H9 (cell line): ENCODE results near the gene TMX1. TPM values are rescaled to one million over a fixed set of nuclear protein-coding genes. Genes with fewer than 3 reads are reported as not detected.

ENCODE experiments used
- DNase-seq: peaks from one replicate; pipeline ENCODE4 v3.0.0-alpha.2; 2017
- H2AFZ ChIP-seq: one replicate; pipeline ENCODE4 v1.6.1; 2013; ENCODE audit warnings: mild to moderate bottlenecking, low read length, control low read depth, moderate library complexity
- H2AK5ac ChIP-seq: 2 replicates; pipeline ENCODE4 v1.6.1; 2013; ENCODE audit warnings: low read length, control low read depth, mixed read lengths; ENCODE audit not compliant: insufficient read length
- H2BK120ac ChIP-seq: one replicate; pipeline ENCODE4 v1.6.1; 2013; ENCODE audit warnings: low read depth, mild to moderate bottlenecking, low read length, control low read depth, inconsistent platforms; ENCODE audit not compliant: poor library complexity, severe bottlenecking
- H2BK12ac ChIP-seq: 2 replicates; pipeline ENCODE4 v1.6.1; 2013; ENCODE audit warnings: low read length, control low read depth, mixed read lengths, low read depth; ENCODE audit not compliant: insufficient read length
- H2BK15ac ChIP-seq: 2 replicates; pipeline ENCODE4 v1.6.1; 2013; ENCODE audit warnings: low read depth, low read length, control low read depth
- H2BK20ac ChIP-seq: one replicate; pipeline ENCODE4 v1.6.1; 2013; ENCODE audit warnings: low read depth, mild to moderate bottlenecking, low read length, control low read depth, inconsistent platforms; ENCODE audit not compliant: poor library complexity, severe bottlenecking
- H2BK5ac ChIP-seq: 2 replicates; pipeline ENCODE4 v1.6.1; 2013; ENCODE audit warnings: low read length, control low read depth, mixed read lengths; ENCODE audit not compliant: insufficient read length
- H3K14ac ChIP-seq: 2 replicates; pipeline ENCODE4 v1.6.1; 2013; ENCODE audit warnings: low read length, control low read depth; ENCODE audit not compliant: insufficient read depth
- H3K18ac ChIP-seq: 2 replicates; pipeline ENCODE4 v1.6.1; 2013; ENCODE audit warnings: low read depth, mild to moderate bottlenecking, mixed read lengths, low read length, control low read depth; ENCODE audit not compliant: insufficient read length
- H3K23ac ChIP-seq: 2 replicates; pipeline ENCODE4 v1.6.1; 2013; ENCODE audit warnings: low read length, control low read depth, mixed read lengths, low read depth; ENCODE audit not compliant: insufficient read length
- H3K23me2 ChIP-seq: 2 replicates; pipeline ENCODE4 v1.6.1; 2013; ENCODE audit warnings: low read depth, mild to moderate bottlenecking, mixed read lengths, low read length, control low read depth; ENCODE audit not compliant: insufficient read length, poor library complexity, severe bottlenecking
- H3K27ac ChIP-seq: 2 replicates; pipeline ENCODE4 v1.5.1; 2013; ENCODE audit warnings: low read length, control low read depth, mixed read lengths, low read depth; ENCODE audit not compliant: insufficient read length
- H3K27me3 ChIP-seq: 2 replicates; pipeline ENCODE4 v1.6.1; 2013; ENCODE audit warnings: low read length, control low read depth, inconsistent platforms; ENCODE audit not compliant: insufficient read depth
- H3K4ac ChIP-seq: 2 replicates; pipeline ENCODE4 v1.6.1; 2013; ENCODE audit warnings: low read depth, mild to moderate bottlenecking, control low read depth, inconsistent platforms, low read length, moderate library complexity
- H3K4me1 ChIP-seq: 2 replicates; pipeline ENCODE4 v1.6.1; 2013; ENCODE audit warnings: low read length, control low read depth, inconsistent platforms; ENCODE audit not compliant: insufficient read depth
- H3K4me2 ChIP-seq: 2 replicates; pipeline ENCODE4 v1.6.1; 2013; ENCODE audit warnings: low read length, control low read depth, mixed read lengths; ENCODE audit not compliant: insufficient read length, insufficient read depth
- H3K56ac ChIP-seq: 2 replicates; pipeline ENCODE4 v1.6.1; 2013; ENCODE audit warnings: low read depth, mild to moderate bottlenecking, mixed read lengths, low read length, control low read depth; ENCODE audit not compliant: insufficient read length
- H3K79me1 ChIP-seq: 2 replicates; pipeline ENCODE4 v1.6.1; 2013; ENCODE audit warnings: low read depth, mild to moderate bottlenecking, moderate library complexity, low read length, control low read depth, inconsistent platforms; ENCODE audit not compliant: insufficient read depth, poor library complexity, severe bottlenecking
- H3K79me2 ChIP-seq: 2 replicates; pipeline ENCODE4 v1.6.1; 2013; ENCODE audit warnings: low read length, control low read depth, inconsistent platforms; ENCODE audit not compliant: insufficient read depth
- H3K9ac ChIP-seq: 2 replicates; pipeline ENCODE4 v1.6.1; 2013; ENCODE audit warnings: low read length, control low read depth, mixed read lengths; ENCODE audit not compliant: insufficient read length; ENCODE audit errors: extremely low read depth
- H3K9me3 ChIP-seq: one replicate; pipeline ENCODE4 v1.6.1; 2013; ENCODE audit warnings: low read depth, low read length, inconsistent platforms; ENCODE audit not compliant: control insufficient read depth
- H3T11ph ChIP-seq: one replicate; pipeline ENCODE4 v1.6.1; 2013; ENCODE audit warnings: mild to moderate bottlenecking, low read length, control low read depth, inconsistent platforms
- H4K20me1 ChIP-seq: one replicate; pipeline ENCODE4 v1.6.1; 2013; ENCODE audit not compliant: control insufficient read depth, insufficient read length, insufficient read depth
- H4K5ac ChIP-seq: 2 replicates; pipeline ENCODE4 v1.6.1; 2013; ENCODE audit warnings: low read depth, mild to moderate bottlenecking, mixed read lengths, low read length, control low read depth; ENCODE audit not compliant: insufficient read length
- H4K8ac ChIP-seq: replicated peaks from 2 replicates; pipeline ENCODE4 v1.6.1; 2013; ENCODE audit warnings: low read length, control low read depth, mixed read lengths, low read depth; ENCODE audit not compliant: insufficient read length
- H4K91ac ChIP-seq: 2 replicates; pipeline ENCODE4 v1.6.1; 2013; ENCODE audit warnings: low read depth, mild to moderate bottlenecking, moderate library complexity, mixed read lengths, low read length, control low read depth; ENCODE audit not compliant: insufficient read length
- H3K27ac Mint-ChIP-seq, 3 experiments: 2 replicates in 2 of 3; 3 replicates in 1 of 3; pipeline ENCODE4 v1.8.0; 2020 to 2021; ENCODE audit warnings: mixed read lengths in 3 of 3, mild to moderate bottlenecking in 1 of 3, moderate library complexity in 1 of 3
- H3K27me3 Mint-ChIP-seq: 2 replicates; pipeline ENCODE4 v1.8.0; 2021; ENCODE audit warnings: low read depth, mild to moderate bottlenecking, moderate library complexity, mixed read lengths
- H3K36me3 Mint-ChIP-seq, 3 experiments: 2 replicates in 2 of 3; 3 replicates in 1 of 3; pipeline ENCODE4 v1.8.0; 2020 to 2021; ENCODE audit warnings: low read depth in 3 of 3, mixed read lengths in 3 of 3; ENCODE audit not compliant: insufficient read depth in 1 of 3
- H3K4me1 Mint-ChIP-seq, 2 experiments: 2 replicates each; pipeline ENCODE4 v1.8.0; 2020; ENCODE audit warnings: mixed read lengths in 2 of 2
- H3K4me3 Mint-ChIP-seq, 2 experiments: 2 replicates in 1 of 2; 3 replicates in 1 of 2; pipeline ENCODE4 v1.8.0; 2020 to 2021; ENCODE audit warnings: mild to moderate bottlenecking in 2 of 2, mixed read lengths in 2 of 2, moderate library complexity in 1 of 2
- H3K9me3 Mint-ChIP-seq, 2 experiments: 2 replicates in 1 of 2; 3 replicates in 1 of 2; pipeline ENCODE4 v1.8.0; 2020; ENCODE audit warnings: mild to moderate bottlenecking in 2 of 2, mixed read lengths in 2 of 2, moderate library complexity in 1 of 2
- WGBS: extraction: QIAGEN DNeasy Blood & Tissue Kit; methylation state at CpG from one replicate; pipeline ENCODE4 v1.1.7; 2013; ENCODE audit warnings: missing lambda C conversion rate, low lambda C conversion rate, mixed read lengths; ENCODE audit not compliant: insufficient read length; ENCODE audit errors: extremely low coverage; 5-methylcytosine and 5-hydroxymethylcytosine counted together
- total RNA-seq: library from RNA; stranded (reverse); gene quantifications from 2 replicates; pipeline ENCODE4 v1.2.1, GENCODE V29; 2021
- TF ChIP-seq, protein P1 (sequence below): fragments of 200-600 bp; sonication (generic); conservative IDR thresholded peaks from 3 replicates; pipeline ENCODE4 v1.8.0; 2021; ENCODE audit warnings: antibody characterized with exemption, mild to moderate bottlenecking

The TMX1 gene
- total RNA-seq, 1 experiment from 2014 or later, result 83.5 TPM

DNA sequence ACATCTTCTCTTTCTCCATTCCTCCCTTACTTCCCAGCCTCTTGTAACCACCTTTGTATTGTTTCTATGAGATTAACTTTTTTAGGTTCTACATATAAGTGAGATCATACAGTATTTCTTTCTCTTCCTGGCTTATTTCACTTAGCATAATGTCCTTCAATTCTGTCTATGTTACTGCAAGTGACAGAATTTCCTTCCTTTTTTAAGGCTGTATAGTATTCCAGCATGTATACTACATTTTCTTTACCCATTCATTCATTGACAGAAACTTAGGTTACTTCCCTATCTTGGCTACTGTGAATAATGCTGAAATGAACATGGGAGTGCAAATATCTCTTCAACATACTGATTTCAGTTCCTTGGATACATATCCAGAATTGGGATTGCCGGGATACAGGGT lies 18.2 kb downstream of the TMX1 start:
- DNase-seq, result no peak
- TF ChIP-seq, protein P1, sequence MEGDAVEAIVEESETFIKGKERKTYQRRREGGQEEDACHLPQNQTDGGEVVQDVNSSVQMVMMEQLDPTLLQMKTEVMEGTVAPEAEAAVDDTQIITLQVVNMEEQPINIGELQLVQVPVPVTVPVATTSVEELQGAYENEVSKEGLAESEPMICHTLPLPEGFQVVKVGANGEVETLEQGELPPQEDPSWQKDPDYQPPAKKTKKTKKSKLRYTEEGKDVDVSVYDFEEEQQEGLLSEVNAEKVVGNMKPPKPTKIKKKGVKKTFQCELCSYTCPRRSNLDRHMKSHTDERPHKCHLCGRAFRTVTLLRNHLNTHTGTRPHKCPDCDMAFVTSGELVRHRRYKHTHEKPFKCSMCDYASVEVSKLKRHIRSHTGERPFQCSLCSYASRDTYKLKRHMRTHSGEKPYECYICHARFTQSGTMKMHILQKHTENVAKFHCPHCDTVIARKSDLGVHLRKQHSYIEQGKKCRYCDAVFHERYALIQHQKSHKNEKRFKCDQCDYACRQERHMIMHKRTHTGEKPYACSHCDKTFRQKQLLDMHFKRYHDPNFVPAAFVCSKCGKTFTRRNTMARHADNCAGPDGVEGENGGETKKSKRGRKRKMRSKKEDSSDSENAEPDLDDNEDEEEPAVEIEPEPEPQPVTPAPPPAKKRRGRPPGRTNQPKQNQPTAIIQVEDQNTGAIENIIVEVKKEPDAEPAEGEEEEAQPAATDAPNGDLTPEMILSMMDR, result no peak
- H3K23me2 ChIP-seq, result no peaks in the 10 kb centered on the region
- no peak overlapping the region for H2BK5ac ChIP-seq
- Mint-ChIP-seq H3K9me3 (no peaks in the 10 kb centered on the region), H3K36me3 (peaks cover 36 to 65% (median 60%) of the 10 kb centered on the region in 3 experiments), H3K4me3 (no peak overlapping the region), H3K4me1 (peaks cover 8 to 23% of the 10 kb centered on the region in 2 experiments; a peak in 3 of 4 replicates), H3K27me3 (no peaks in the 10 kb centered on the region; the same call in 1 of the 2 replicates), H3K27ac (no peak overlapping the region)
- WGBS, result no CpG with 5 or more reads among the region's 1 CpG
- H3K4me2 ChIP-seq, result no peak overlapping the region
- H3K4me1 ChIP-seq, result no peaks in the 10 kb centered on the region
- no peak overlapping the region for H2AFZ ChIP-seq
- no peak overlapping the region for H3T11ph ChIP-seq
- H3K23ac ChIP-seq, result no peak overlapping the region
- no peaks in the 10 kb centered on the region for H4K20me1 ChIP-seq
- no peaks in the 10 kb centered on the region for H3K27me3 ChIP-seq
- no peak overlapping the region for H3K14ac ChIP-seq
- H2BK20ac ChIP-seq, result no peak overlapping the region
- H3K79me1 ChIP-seq, result no peaks in the 10 kb centered on the region
- H3K4ac ChIP-seq, result no peak overlapping the region
- H3K9me3 ChIP-seq, result no peaks in the 10 kb centered on the region
- no peaks in the 10 kb centered on the region for H3K79me2 ChIP-seq
- H3K56ac ChIP-seq, result no peak overlapping the region
- no peak overlapping the region for H2BK120ac ChIP-seq
- no peak overlapping the region for H4K8ac ChIP-seq
- H3K18ac ChIP-seq, result no peak overlapping the region
- H2BK12ac ChIP-seq, result no peak overlapping the region
- H3K9ac ChIP-seq, result no peak overlapping the region
- H2AK5ac ChIP-seq, result no peak overlapping the region
- no peak overlapping the region for H2BK15ac ChIP-seq
- H4K5ac ChIP-seq, result no peak overlapping the region
- no peak overlapping the region for H3K27ac ChIP-seq
- H4K91ac ChIP-seq, result no peak overlapping the region
